IMR-90 (cell line): ENCODE measurements around the gene CHRM4. TPM values are rescaled to one million over a fixed set of nuclear protein-coding genes. Genes with fewer than 3 reads are reported as not detected.

ENCODE experiments used
- ATAC-seq: fragments of 200-7000 bp; cut with Tn5 transposase; 2 replicates; pipeline ENCODE4 v1.9.1; 2020; ENCODE audit warnings: low read depth, mild to moderate bottlenecking, moderate library complexity
- BruUV-seq: library from RNA; stranded (reverse); fragments of 400-500 nt; replicated peaks from 2 replicates; lab custom pipeline; 2021; lab: Mats Ljungman, UMichigan
- CTCF ChIA-PET: fragments of 300-600 bp; formaldehyde crosslinking; extraction: SDS; loops from one replicate; lab custom pipeline; 2021; ENCODE audit warnings: antibody characterized with exemption; lab: Yijun Ruan, JAX
- POLR2A ChIA-PET: fragments of 300-600 bp; sonication (Branson Sonifier 250); formaldehyde crosslinking; loops from one replicate; lab custom pipeline; 2022; ENCODE audit warnings: antibody characterized with exemption; ENCODE audit not compliant: unreplicated experiment; lab: Charles Lee
- DNase-seq: peaks from one replicate; pipeline ENCODE4 v3.0.0; 2013
- H2AFZ ChIP-seq: replicated peaks from 2 replicates; pipeline ENCODE3; 2013; ENCODE audit warnings: low read length, mild to moderate bottlenecking; ENCODE audit not compliant: poor library complexity
- H2AK5ac ChIP-seq: 2 replicates; pipeline ENCODE4 v1.6.1; 2013; ENCODE audit warnings: low read depth, low read length, inconsistent platforms
- H2AK9ac ChIP-seq: replicated peaks from 2 replicates; pipeline ENCODE3; 2013; ENCODE audit warnings: mild to moderate bottlenecking, low read depth, low read length, moderate library complexity; ENCODE audit not compliant: poor library complexity
- H2BK120ac ChIP-seq: 2 replicates; pipeline ENCODE4 v1.6.1; 2013; ENCODE audit warnings: low read depth, low read length, inconsistent platforms
- H2BK15ac ChIP-seq: 3 replicates; pipeline ENCODE4 v1.6.1; 2013; ENCODE audit warnings: low read depth, low read length, inconsistent platforms
- H2BK20ac ChIP-seq: 2 replicates; pipeline ENCODE4 v1.6.1; 2013; ENCODE audit warnings: low read depth, mild to moderate bottlenecking, inconsistent platforms, low read length, moderate library complexity
- H2BK5ac ChIP-seq: 2 replicates; pipeline ENCODE4 v1.6.1; 2013; ENCODE audit warnings: mild to moderate bottlenecking, low read depth, low read length, inconsistent platforms; ENCODE audit not compliant: poor library complexity, severe bottlenecking
- H3K14ac ChIP-seq: replicated peaks from 2 replicates; pipeline ENCODE4 v1.6.1; 2013; ENCODE audit warnings: low read depth, low read length, inconsistent platforms
- H3K18ac ChIP-seq: 2 replicates; pipeline ENCODE4 v1.6.1; 2013; ENCODE audit warnings: low read depth, low read length, control low read depth
- H3K23ac ChIP-seq: 2 replicates; pipeline ENCODE4 v1.6.1; 2013; ENCODE audit warnings: low read depth, low read length, inconsistent platforms
- H3K27ac ChIP-seq: 2 replicates; pipeline ENCODE4 v1.5.1; 2013; ENCODE audit warnings: mild to moderate bottlenecking, control low read depth, low read length; ENCODE audit not compliant: insufficient read depth
- H3K27me3 ChIP-seq: 2 replicates; pipeline ENCODE4 v1.6.1; 2013; ENCODE audit warnings: low read length; ENCODE audit not compliant: control insufficient read depth, insufficient read depth
- H3K36me3 ChIP-seq: 2 replicates; pipeline ENCODE4 v1.6.1; 2013; ENCODE audit warnings: low read length, mixed read lengths; ENCODE audit not compliant: control insufficient read depth, insufficient read depth
- H3K4ac ChIP-seq: 2 replicates; pipeline ENCODE4 v1.6.1; 2013; ENCODE audit warnings: low read depth, low read length, inconsistent platforms
- H3K4me1 ChIP-seq: 2 replicates; pipeline ENCODE4 v1.6.1; 2013; ENCODE audit warnings: low read length, mixed read lengths; ENCODE audit not compliant: control insufficient read depth, insufficient read depth
- H3K4me2 ChIP-seq: 2 replicates; pipeline ENCODE4 v1.6.1; 2013; ENCODE audit warnings: low read depth, mild to moderate bottlenecking, control low read depth, low read length, moderate library complexity
- H3K4me3 ChIP-seq: 2 replicates; pipeline ENCODE4 v1.5.1; 2013; ENCODE audit warnings: low read depth, mild to moderate bottlenecking, control low read depth, low read length, moderate library complexity; ENCODE audit not compliant: insufficient read depth
- H3K56ac ChIP-seq: 2 replicates; pipeline ENCODE4 v1.6.1; 2013; ENCODE audit warnings: low read length, inconsistent platforms; ENCODE audit not compliant: insufficient read depth; ENCODE audit errors: extremely low read depth
- H3K79me1 ChIP-seq, 2 experiments: 2 replicates each; pipeline ENCODE4 v1.6.1; 2013; ENCODE audit warnings: low read length in 2 of 2, inconsistent platforms in 1 of 2, low read depth in 1 of 2
- H3K9ac ChIP-seq: 2 replicates; pipeline ENCODE4 v1.6.1; 2013; ENCODE audit warnings: low read depth, low read length, control low read depth
- H3K9me1 ChIP-seq: 2 replicates; pipeline ENCODE4 v1.6.1; 2013; ENCODE audit warnings: low read length, inconsistent platforms; ENCODE audit not compliant: insufficient read depth
- H3K9me3 ChIP-seq: 2 replicates; pipeline ENCODE4 v1.6.1; 2013; ENCODE audit warnings: low read length; ENCODE audit not compliant: control insufficient read depth, insufficient read depth
- H4K20me1 ChIP-seq: 2 replicates; pipeline ENCODE4 v1.6.1; 2013; ENCODE audit warnings: low read length, inconsistent platforms; ENCODE audit not compliant: insufficient read depth
- H4K5ac ChIP-seq: 2 replicates; pipeline ENCODE4 v1.6.1; 2013; ENCODE audit warnings: mild to moderate bottlenecking, low read depth, low read length, control low read depth
- H4K8ac ChIP-seq, 2 experiments: 2 replicates each; pipeline ENCODE4 v1.6.1; 2013; ENCODE audit warnings: low read depth in 2 of 2, low read length in 2 of 2, control low read depth in 1 of 2, inconsistent platforms in 1 of 2
- H4K91ac ChIP-seq: 2 replicates; pipeline ENCODE4 v1.6.1; 2013; ENCODE audit warnings: low read depth, low read length, inconsistent platforms; ENCODE audit not compliant: insufficient read depth
- BHLHE40 ChIP-seq: fragments of 150-350 bp; IDR thresholded peaks from 2 replicates; pipeline ENCODE4 v1.6.1; 2016; ENCODE audit warnings: mild to moderate bottlenecking, low read depth, low read length
- CEBPB ChIP-seq: IDR thresholded peaks from 2 replicates; pipeline ENCODE4 v1.6.1; 2012; ENCODE audit warnings: low read depth, low read length, improper control_type of control experiment
- CHD1 ChIP-seq: IDR thresholded peaks from 2 replicates; pipeline ENCODE4 v1.6.1; 2012; ENCODE audit warnings: low read depth, low read length, improper control_type of control experiment
- FOS ChIP-seq: fragments of 150-350 bp; IDR thresholded peaks from 2 replicates; pipeline ENCODE4 v1.6.1; 2016; ENCODE audit warnings: low read depth, low read length
- MAFK ChIP-seq: IDR thresholded peaks from 2 replicates; pipeline ENCODE4 v1.6.1; 2012; ENCODE audit warnings: low read depth, low read length, improper control_type of control experiment
- MAZ ChIP-seq: IDR thresholded peaks from 2 replicates; pipeline ENCODE4 v1.6.1; 2012; ENCODE audit warnings: low read depth, mild to moderate bottlenecking, low read length, improper control_type of control experiment, moderate library complexity, borderline replicate concordance
- MXI1 ChIP-seq: IDR thresholded peaks from 2 replicates; pipeline ENCODE4 v1.6.1; 2012; ENCODE audit warnings: low read depth, mild to moderate bottlenecking, low read length, moderate library complexity, borderline replicate concordance
- NFE2L2 ChIP-seq: fragments of 150-350 bp; IDR thresholded peaks from 2 replicates; pipeline ENCODE4 v1.6.1; 2016; ENCODE audit warnings: low read depth, mild to moderate bottlenecking, low read length
- POLR2A ChIP-seq: IDR thresholded peaks from 2 replicates; pipeline ENCODE4 v1.6.1; 2012; ENCODE audit warnings: mild to moderate bottlenecking, low read depth, low read length
- RAD21 ChIP-seq: IDR thresholded peaks from 2 replicates; pipeline ENCODE4 v1.6.1; 2012; ENCODE audit warnings: low read length, improper control_type of control experiment
- RCOR1 ChIP-seq: IDR thresholded peaks from 2 replicates; pipeline ENCODE4 v1.6.1; 2012; ENCODE audit warnings: mild to moderate bottlenecking, low read length, improper control_type of control experiment; ENCODE audit not compliant: insufficient replicate concordance
- RFX5 ChIP-seq: IDR thresholded peaks from 2 replicates; pipeline ENCODE4 v1.8.0; 2012; ENCODE audit warnings: low read depth, mild to moderate bottlenecking, low read length, moderate library complexity
- SMC3 ChIP-seq: fragments of 150-350 bp; IDR thresholded peaks from 2 replicates; pipeline ENCODE4 v1.6.1; 2016; ENCODE audit warnings: low read depth, mild to moderate bottlenecking, antibody characterized with exemption, low read length, moderate library complexity
- USF2 ChIP-seq: fragments of 150-350 bp; IDR thresholded peaks from 2 replicates; pipeline ENCODE4 v1.6.1; 2017; ENCODE audit warnings: mild to moderate bottlenecking, antibody characterized with exemption, low read length, low read depth
- WGBS, 2 experiments: methylation state at CpG; one replicate each; pipeline versions ENCODE4 v1.1.5 to v1.1.7; 2013; ENCODE audit warnings: missing lambda C conversion rate in 2 of 2; ENCODE audit not compliant: insufficient read length in 1 of 2; ENCODE audit errors: extremely low coverage in 2 of 2; 5-methylcytosine and 5-hydroxymethylcytosine counted together
- dilution Hi-C: fragments of 300-500 bp; cut with HindIII; formaldehyde crosslinking; loops from one replicate; pipeline ENCODE4 v1.14.3; 2018; ENCODE audit warnings: low sequenced_read_pairs; ENCODE audit not compliant: unreplicated experiment
- in situ Hi-C: fragments of 300-500 bp; cut with MboI; formaldehyde crosslinking; loops from 3 replicates; pipeline ENCODE4 v1.14.3; 2019; ENCODE audit warnings: low sequenced_read_pairs, inconsistent platforms, mixed read lengths
- intact Hi-C: fragments of 100-400 bp; cut with micrococcal nuclease; formaldehyde crosslinking; loops from 2 replicates; pipeline ENCODE4 v1.10.0; 2022
- polyA plus RNA-seq, 3 experiments: library from polyadenylated mRNA; depleted of rRNA; stranded (reverse); fragments of >200 nt; gene quantifications; 2 replicates each; pipeline ENCODE4 v1.2.3, GENCODE V29; 2012; ENCODE audit warnings: low replicate concordance in 1 of 3
- total RNA-seq: library from RNA; depleted of rRNA; stranded (reverse); fragments of >200 nt; gene quantifications from 2 replicates; pipeline ENCODE4 v1.2.3, GENCODE V29; 2012
- TF ChIP-seq, protein P1 (sequence below): fragments of 150-350 bp; IDR thresholded peaks from 2 replicates; pipeline ENCODE4 v1.6.1; 2016; ENCODE audit warnings: low read depth, mild to moderate bottlenecking, low read length, moderate library complexity, borderline replicate concordance
- TF ChIP-seq, protein P2 (sequence below): conservative IDR thresholded peaks from 2 replicates; pipeline ENCODE4 v1.5.1; 2012; ENCODE audit warnings: mild to moderate bottlenecking, low read depth, low read length, improper control_type of control experiment

Gene CHRM4
- total and polyA plus RNA-seq, 2 of the 4 experiments (the other 2 are of a cell fraction), result 0.09 to 0.18 TPM

GRCh38 chr11:46397526-46397925 is 6.0 kb upstream of the CHRM4 start:
- Histone ChIP-seq H3K14ac (no peak overlapping the region), H4K8ac (no peak overlapping the region), H3K27ac (no peak overlapping the region), H2AFZ (no peak overlapping the region), H4K20me1 (peaks cover 14% of the 10 kb centered on the region), H3K4ac (no peak overlapping the region), H4K5ac (no peak overlapping the region), H2BK5ac (no peak overlapping the region), H3K9ac (no peak overlapping the region), H4K91ac (no peak overlapping the region), H3K23ac (no peak overlapping the region), H2AK5ac (no peak overlapping the region), H3K4me2 (no peak overlapping the region), H2BK120ac (no peak overlapping the region), H3K9me1 (peaks cover 9% of the 10 kb centered on the region; the same call in 1 of the 2 replicates), H2BK20ac (no peak overlapping the region), H2BK15ac (no peak overlapping the region), H3K79me1 (no peaks in the 10 kb centered on the region; a peak in 1 of 4 replicates), H3K4me1 (no peaks in the 10 kb centered on the region), H3K4me3 (no peak overlapping the region), H3K9me3 (no peaks in the 10 kb centered on the region), H3K27me3 (no peaks in the 10 kb centered on the region), H3K56ac (no peak overlapping the region), H3K36me3 (peaks cover 17% of the 10 kb centered on the region), H3K18ac (no peak overlapping the region), H2AK9ac (no peak overlapping the region)
- ATAC-seq (no peak), DNase-seq (no peak)
- CTCF ChIA-PET, result no interaction called here
- TF ChIP-seq SMC3 (no peak), MAFK (no peak), NFE2L2 (no peak), CEBPB (no peak), RAD21 (no peak), RFX5 (no peak), CHD1 (no peak), RCOR1 (no peak), USF2 (no peak), MXI1 (no peak), POLR2A (no peak), MAZ (no peak), BHLHE40 (no peak), FOS (no peak)
- TF ChIP-seq, protein P1, sequence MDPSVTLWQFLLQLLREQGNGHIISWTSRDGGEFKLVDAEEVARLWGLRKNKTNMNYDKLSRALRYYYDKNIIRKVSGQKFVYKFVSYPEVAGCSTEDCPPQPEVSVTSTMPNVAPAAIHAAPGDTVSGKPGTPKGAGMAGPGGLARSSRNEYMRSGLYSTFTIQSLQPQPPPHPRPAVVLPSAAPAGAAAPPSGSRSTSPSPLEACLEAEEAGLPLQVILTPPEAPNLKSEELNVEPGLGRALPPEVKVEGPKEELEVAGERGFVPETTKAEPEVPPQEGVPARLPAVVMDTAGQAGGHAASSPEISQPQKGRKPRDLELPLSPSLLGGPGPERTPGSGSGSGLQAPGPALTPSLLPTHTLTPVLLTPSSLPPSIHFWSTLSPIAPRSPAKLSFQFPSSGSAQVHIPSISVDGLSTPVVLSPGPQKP, result no peak
- TF ChIP-seq, protein P2, sequence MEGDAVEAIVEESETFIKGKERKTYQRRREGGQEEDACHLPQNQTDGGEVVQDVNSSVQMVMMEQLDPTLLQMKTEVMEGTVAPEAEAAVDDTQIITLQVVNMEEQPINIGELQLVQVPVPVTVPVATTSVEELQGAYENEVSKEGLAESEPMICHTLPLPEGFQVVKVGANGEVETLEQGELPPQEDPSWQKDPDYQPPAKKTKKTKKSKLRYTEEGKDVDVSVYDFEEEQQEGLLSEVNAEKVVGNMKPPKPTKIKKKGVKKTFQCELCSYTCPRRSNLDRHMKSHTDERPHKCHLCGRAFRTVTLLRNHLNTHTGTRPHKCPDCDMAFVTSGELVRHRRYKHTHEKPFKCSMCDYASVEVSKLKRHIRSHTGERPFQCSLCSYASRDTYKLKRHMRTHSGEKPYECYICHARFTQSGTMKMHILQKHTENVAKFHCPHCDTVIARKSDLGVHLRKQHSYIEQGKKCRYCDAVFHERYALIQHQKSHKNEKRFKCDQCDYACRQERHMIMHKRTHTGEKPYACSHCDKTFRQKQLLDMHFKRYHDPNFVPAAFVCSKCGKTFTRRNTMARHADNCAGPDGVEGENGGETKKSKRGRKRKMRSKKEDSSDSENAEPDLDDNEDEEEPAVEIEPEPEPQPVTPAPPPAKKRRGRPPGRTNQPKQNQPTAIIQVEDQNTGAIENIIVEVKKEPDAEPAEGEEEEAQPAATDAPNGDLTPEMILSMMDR, result no peak
- dilution Hi-C loops, result no loop called here
- intact Hi-C loops, result no loop called here
- 98% methylated on average over 9 of the region's 19 CpGs; no CpG with 5 or more reads in 1 of the 2 experiments for WGBS, 2 experiments
- no TSS peak for BruUV-seq
- POLR2A ChIA-PET, result no interaction called here
- in situ Hi-C loops, result loop anchor here (5.0 kb wide), 1 partner anchor 135 kb away; no protein-coding TSS in a partner anchor
